SK-N-SH treated with all-trans-retinoic acid at 6 μM for 48 hours (cell line): ENCODE data around the gene VSX2.

ENCODE experiments used
- BACH2 ChIP-seq: fragments of 250-450 bp; sonication (Bioruptor Pico); IDR thresholded peaks from 2 replicates; pipeline ENCODE4 v1.9.0; 2021; ENCODE audit warnings: mild to moderate bottlenecking, borderline replicate concordance
- CSDC2 ChIP-seq: fragments of 250-450 bp; sonication (Bioruptor Pico); IDR thresholded peaks from 2 replicates; pipeline ENCODE4 v1.5.0; 2020; ENCODE audit warnings: mild to moderate bottlenecking, moderate library complexity
- GLIS3 ChIP-seq: fragments of 250-450 bp; sonication (Bioruptor Pico); IDR thresholded peaks from 2 replicates; pipeline ENCODE4 v1.5.0; 2020; ENCODE audit warnings: mild to moderate bottlenecking, moderate library complexity
- OSR1 ChIP-seq: fragments of 250-450 bp; sonication (Bioruptor Pico); IDR thresholded peaks from 2 replicates; pipeline ENCODE4 v1.8.0; 2022; ENCODE audit warnings: moderate library complexity, mild to moderate bottlenecking, inconsistent platforms
- PPARA ChIP-seq: fragments of 250-450 bp; sonication (Bioruptor Pico); IDR thresholded peaks from 2 replicates; pipeline ENCODE4 v1.5.0; 2020; ENCODE audit warnings: mild to moderate bottlenecking, borderline replicate concordance
- ZC3H10 ChIP-seq: fragments of 250-450 bp; sonication (Bioruptor Pico); IDR thresholded peaks from 2 replicates; pipeline ENCODE4 v1.5.1; 2021; ENCODE audit warnings: mild to moderate bottlenecking, moderate library complexity
- ZFP3 ChIP-seq: fragments of 250-450 bp; sonication (Bioruptor Pico); IDR thresholded peaks from 2 replicates; pipeline ENCODE4 v1.5.0; 2020; ENCODE audit warnings: mild to moderate bottlenecking, moderate library complexity
- ZFP30 ChIP-seq: fragments of 450-650 bp; formaldehyde crosslinking; IDR thresholded peaks from 2 replicates; pipeline ENCODE4 v1.5.0; 2022; ENCODE audit warnings: mild to moderate bottlenecking, moderate library complexity
- ZNF8 ChIP-seq: fragments of 450-650 bp; formaldehyde crosslinking; IDR thresholded peaks from 2 replicates; pipeline ENCODE4 v1.5.0; 2020; ENCODE audit warnings: mild to moderate bottlenecking, moderate library complexity
- TF ChIP-seq, protein P1 (sequence below): fragments of 250-450 bp; sonication (Bioruptor Pico); IDR thresholded peaks from 2 replicates; pipeline ENCODE4 v1.8.0; 2020; ENCODE audit warnings: mild to moderate bottlenecking, moderate library complexity, borderline replicate concordance
- TF ChIP-seq, protein P2 (sequence below): fragments of 250-450 bp; sonication (Bioruptor Pico); IDR thresholded peaks from 2 replicates; pipeline ENCODE4 v1.5.1; 2021; ENCODE audit warnings: mild to moderate bottlenecking, moderate library complexity
- TF ChIP-seq, protein P3 (sequence below): fragments of 250-450 bp; sonication (Bioruptor Pico); IDR thresholded peaks from 2 replicates; pipeline ENCODE4 v1.5.0; 2020; ENCODE audit warnings: mild to moderate bottlenecking, moderate library complexity
- TF ChIP-seq, protein P4 (sequence below): fragments of 250-450 bp; sonication (Bioruptor Pico); IDR thresholded peaks from 2 replicates; pipeline ENCODE4 v1.5.1; 2020; ENCODE audit warnings: low read depth, mild to moderate bottlenecking, moderate library complexity

DNA sequence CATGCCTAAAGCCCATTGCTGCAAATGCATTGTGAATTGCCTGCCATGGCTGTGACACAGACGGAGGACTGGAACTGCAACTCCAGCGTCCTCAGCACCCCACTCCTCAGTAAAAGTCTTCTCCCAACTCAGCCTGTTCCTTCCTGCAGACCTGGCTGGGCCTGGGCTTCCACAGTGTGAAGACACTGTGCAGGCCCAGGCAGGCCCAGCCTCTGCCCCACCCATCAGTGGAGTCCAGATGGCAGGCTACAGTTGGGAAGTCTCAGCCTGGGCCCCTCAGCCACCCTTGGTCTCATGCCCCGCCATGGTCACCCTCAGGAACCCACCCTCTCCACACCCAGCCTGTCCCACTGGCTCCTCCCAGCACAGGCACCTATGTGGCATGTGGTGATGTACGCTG is 22.0 kb downstream of the VSX2 start:
- TF ChIP-seq BACH2 (CRISPR knock-in tag) (no peak), ZFP3 (CRISPR knock-in tag) (no peak), OSR1 (CRISPR knock-in tag) (no peak), ZFP30 (CRISPR knock-in tag) (no peak), PPARA (CRISPR knock-in tag) (no peak), ZC3H10 (CRISPR knock-in tag) (no peak), GLIS3 (CRISPR knock-in tag) (no peak), CSDC2 (no peak), ZNF8 (CRISPR knock-in tag) (no peak)
- TF ChIP-seq, protein P1, sequence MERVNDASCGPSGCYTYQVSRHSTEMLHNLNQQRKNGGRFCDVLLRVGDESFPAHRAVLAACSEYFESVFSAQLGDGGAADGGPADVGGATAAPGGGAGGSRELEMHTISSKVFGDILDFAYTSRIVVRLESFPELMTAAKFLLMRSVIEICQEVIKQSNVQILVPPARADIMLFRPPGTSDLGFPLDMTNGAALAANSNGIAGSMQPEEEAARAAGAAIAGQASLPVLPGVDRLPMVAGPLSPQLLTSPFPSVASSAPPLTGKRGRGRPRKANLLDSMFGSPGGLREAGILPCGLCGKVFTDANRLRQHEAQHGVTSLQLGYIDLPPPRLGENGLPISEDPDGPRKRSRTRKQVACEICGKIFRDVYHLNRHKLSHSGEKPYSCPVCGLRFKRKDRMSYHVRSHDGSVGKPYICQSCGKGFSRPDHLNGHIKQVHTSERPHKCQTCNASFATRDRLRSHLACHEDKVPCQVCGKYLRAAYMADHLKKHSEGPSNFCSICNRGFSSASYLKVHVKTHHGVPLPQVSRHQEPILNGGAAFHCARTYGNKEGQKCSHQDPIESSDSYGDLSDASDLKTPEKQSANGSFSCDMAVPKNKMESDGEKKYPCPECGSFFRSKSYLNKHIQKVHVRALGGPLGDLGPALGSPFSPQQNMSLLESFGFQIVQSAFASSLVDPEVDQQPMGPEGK (CRISPR knock-in tag): no peak
- TF ChIP-seq, protein P2, sequence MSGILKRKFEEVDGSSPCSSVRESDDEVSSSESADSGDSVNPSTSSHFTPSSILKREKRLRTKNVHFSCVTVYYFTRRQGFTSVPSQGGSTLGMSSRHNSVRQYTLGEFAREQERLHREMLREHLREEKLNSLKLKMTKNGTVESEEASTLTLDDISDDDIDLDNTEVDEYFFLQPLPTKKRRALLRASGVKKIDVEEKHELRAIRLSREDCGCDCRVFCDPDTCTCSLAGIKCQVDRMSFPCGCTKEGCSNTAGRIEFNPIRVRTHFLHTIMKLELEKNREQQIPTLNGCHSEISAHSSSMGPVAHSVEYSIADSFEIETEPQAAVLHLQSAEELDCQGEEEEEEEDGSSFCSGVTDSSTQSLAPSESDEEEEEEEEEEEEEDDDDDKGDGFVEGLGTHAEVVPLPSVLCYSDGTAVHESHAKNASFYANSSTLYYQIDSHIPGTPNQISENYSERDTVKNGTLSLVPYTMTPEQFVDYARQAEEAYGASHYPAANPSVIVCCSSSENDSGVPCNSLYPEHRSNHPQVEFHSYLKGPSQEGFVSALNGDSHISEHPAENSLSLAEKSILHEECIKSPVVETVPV (CRISPR knock-in tag): no peak
- TF ChIP-seq, protein P3, sequence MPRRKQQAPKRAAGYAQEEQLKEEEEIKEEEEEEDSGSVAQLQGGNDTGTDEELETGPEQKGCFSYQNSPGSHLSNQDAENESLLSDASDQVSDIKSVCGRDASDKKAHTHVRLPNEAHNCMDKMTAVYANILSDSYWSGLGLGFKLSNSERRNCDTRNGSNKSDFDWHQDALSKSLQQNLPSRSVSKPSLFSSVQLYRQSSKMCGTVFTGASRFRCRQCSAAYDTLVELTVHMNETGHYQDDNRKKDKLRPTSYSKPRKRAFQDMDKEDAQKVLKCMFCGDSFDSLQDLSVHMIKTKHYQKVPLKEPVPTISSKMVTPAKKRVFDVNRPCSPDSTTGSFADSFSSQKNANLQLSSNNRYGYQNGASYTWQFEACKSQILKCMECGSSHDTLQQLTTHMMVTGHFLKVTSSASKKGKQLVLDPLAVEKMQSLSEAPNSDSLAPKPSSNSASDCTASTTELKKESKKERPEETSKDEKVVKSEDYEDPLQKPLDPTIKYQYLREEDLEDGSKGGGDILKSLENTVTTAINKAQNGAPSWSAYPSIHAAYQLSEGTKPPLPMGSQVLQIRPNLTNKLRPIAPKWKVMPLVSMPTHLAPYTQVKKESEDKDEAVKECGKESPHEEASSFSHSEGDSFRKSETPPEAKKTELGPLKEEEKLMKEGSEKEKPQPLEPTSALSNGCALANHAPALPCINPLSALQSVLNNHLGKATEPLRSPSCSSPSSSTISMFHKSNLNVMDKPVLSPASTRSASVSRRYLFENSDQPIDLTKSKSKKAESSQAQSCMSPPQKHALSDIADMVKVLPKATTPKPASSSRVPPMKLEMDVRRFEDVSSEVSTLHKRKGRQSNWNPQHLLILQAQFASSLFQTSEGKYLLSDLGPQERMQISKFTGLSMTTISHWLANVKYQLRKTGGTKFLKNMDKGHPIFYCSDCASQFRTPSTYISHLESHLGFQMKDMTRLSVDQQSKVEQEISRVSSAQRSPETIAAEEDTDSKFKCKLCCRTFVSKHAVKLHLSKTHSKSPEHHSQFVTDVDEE: no peak
- TF ChIP-seq, protein P4, sequence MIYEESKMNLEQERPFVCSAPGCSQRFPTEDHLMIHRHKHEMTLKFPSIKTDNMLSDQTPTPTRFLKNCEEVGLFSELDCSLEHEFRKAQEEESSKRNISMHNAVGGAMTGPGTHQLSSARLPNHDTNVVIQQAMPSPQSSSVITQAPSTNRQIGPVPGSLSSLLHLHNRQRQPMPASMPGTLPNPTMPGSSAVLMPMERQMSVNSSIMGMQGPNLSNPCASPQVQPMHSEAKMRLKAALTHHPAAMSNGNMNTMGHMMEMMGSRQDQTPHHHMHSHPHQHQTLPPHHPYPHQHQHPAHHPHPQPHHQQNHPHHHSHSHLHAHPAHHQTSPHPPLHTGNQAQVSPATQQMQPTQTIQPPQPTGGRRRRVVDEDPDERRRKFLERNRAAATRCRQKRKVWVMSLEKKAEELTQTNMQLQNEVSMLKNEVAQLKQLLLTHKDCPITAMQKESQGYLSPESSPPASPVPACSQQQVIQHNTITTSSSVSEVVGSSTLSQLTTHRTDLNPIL (CRISPR knock-in tag): no peak
